ENCODE measurements around the gene SLFN11. TPM values are rescaled to one million over a fixed set of nuclear protein-coding genes. Genes with fewer than 3 reads are reported as not detected.

SLFN11 gene
- total RNA-seq, 1 experiment from 2014 or later = 7.5 TPM

GRCh38 chr17:35322749-35323148, 50.7 kb downstream of the SLFN11 start:
- no peaks in the 10 kb centered on the region for H3K9me3 ChIP-seq (ENCODE audit: low read length)
- no peak overlapping the region for H3K4me2 ChIP-seq (ENCODE audit: low read length)
- TF ChIP-seq EZH2phosphoT487 (IDR thresholded peaks at IDR 0.05; ENCODE audit: borderline replicate concordance, low read length) (no peak), CTCF (conservative IDR thresholded peaks at IDR 0.05; ENCODE audit: low read depth, low read length) (no peak), EZH2 (IDR thresholded peaks at IDR 0.05; ENCODE audit: low read length, unreplicated experiment) (no peak)
- BruUV-seq (replicated peaks) = no TSS peak
- no peak overlapping the region for H3K27ac ChIP-seq (ENCODE audit: low read length)
- H3K9me2 ChIP-seq (replicated peaks; ENCODE audit: low read length) = no peaks in the 10 kb centered on the region
- no peak overlapping the region for H3K9ac ChIP-seq (ENCODE audit: low read length)
- ChIA-PET POLR2A (ENCODE audit: unreplicated experiment) (no interaction called here), CTCF (interaction anchor here (0.7 kb wide), 1 partner anchor 216 kb away, joined by 4 read pairs; no protein-coding TSS in a partner anchor)
- no peaks in the 10 kb centered on the region for H3F3A ChIP-seq (ENCODE audit: low read length, unreplicated experiment)
- peaks cover 3% of the 10 kb centered on the region; the same call in 1 of the 2 replicates for H3K27me3 ChIP-seq (ENCODE audit: low read length)
- no peaks in the 10 kb centered on the region for H4K20me1 ChIP-seq (ENCODE audit: low read length)
- no peak for DNase-seq
- no peak overlapping the region for H3K4me3 ChIP-seq (ENCODE audit: low read length)
- no peaks in the 10 kb centered on the region for H3K79me2 ChIP-seq (ENCODE audit: low read length)
- no peaks in the 10 kb centered on the region for H3K4me1 ChIP-seq (ENCODE audit: insufficient read depth, low read length)
- no peak overlapping the region for H2AFZ ChIP-seq (ENCODE audit: low read length)
- no peaks in the 10 kb centered on the region for H3K36me3 ChIP-seq (ENCODE audit: low read depth, low read length)
- intact Hi-C loops (cut with micrococcal nuclease) = no loop called here
- no peak for ATAC-seq

GRCh38 chr17:35315971-35316370, 57.5 kb downstream of the SLFN11 start:
- Histone ChIP-seq H3K27ac (ENCODE audit: low read length) (no peak overlapping the region), H3K79me2 (ENCODE audit: low read length) (no peaks in the 10 kb centered on the region), H3K36me3 (ENCODE audit: low read depth, low read length) (no peaks in the 10 kb centered on the region), H3K9me2 (replicated peaks; ENCODE audit: low read length) (no peaks in the 10 kb centered on the region), H3F3A (ENCODE audit: low read length, unreplicated experiment) (no peaks in the 10 kb centered on the region), H3K4me3 (ENCODE audit: low read length) (no peak overlapping the region), H3K27me3 (ENCODE audit: low read length) (no peaks in the 10 kb centered on the region), H3K9me3 (ENCODE audit: low read length) (no peaks in the 10 kb centered on the region), H3K9ac (ENCODE audit: low read length) (no peak overlapping the region), H2AFZ (ENCODE audit: low read length) (no peak overlapping the region), H4K20me1 (ENCODE audit: low read length) (no peaks in the 10 kb centered on the region), H3K4me2 (ENCODE audit: low read length) (peak overlapping the region; percentile 28; the same call in 1 of the 2 replicates), H3K4me1 (ENCODE audit: insufficient read depth, low read length) (peaks cover 17% of the 10 kb centered on the region; the same call in 1 of the 2 replicates)
- TF ChIP-seq CTCF (conservative IDR thresholded peaks at IDR 0.05; ENCODE audit: low read depth, low read length) (no peak), EZH2 (IDR thresholded peaks at IDR 0.05; ENCODE audit: low read length, unreplicated experiment) (no peak), EZH2phosphoT487 (IDR thresholded peaks at IDR 0.05; ENCODE audit: borderline replicate concordance, low read length) (no peak)
- BruUV-seq (replicated peaks) = no TSS peak
- ChIA-PET POLR2A (ENCODE audit: unreplicated experiment) (no interaction called here), CTCF (no interaction called here)
- intact Hi-C loops (cut with micrococcal nuclease) = loop anchor here (10.0 kb wide), 1 partner anchor 61 kb away; no protein-coding TSS in a partner anchor
- DNase-seq (no peak), ATAC-seq (no peak)

- H3K4me3 ChIP-seq (ENCODE audit: low read length) = no peak overlapping the region
- H2AFZ ChIP-seq (ENCODE audit: low read length) = no peak overlapping the region
- H4K20me1 ChIP-seq (ENCODE audit: low read length) = no peaks in the 10 kb centered on the region
- ATAC-seq = peak; percentile 76
- intact Hi-C loops (cut with micrococcal nuclease) = loop anchor here (10.0 kb wide), 1 partner anchor 60 kb away; no protein-coding TSS in a partner anchor
- H3K4me2 ChIP-seq (ENCODE audit: low read length) = peak overlapping the region; percentile 28; the same call in 1 of the 2 replicates
- peak overlapping the region; percentile 63 for H3K27ac ChIP-seq (ENCODE audit: low read length)
- H3K27me3 ChIP-seq (ENCODE audit: low read length) = no peaks in the 10 kb centered on the region
- H3K9me2 ChIP-seq (replicated peaks; ENCODE audit: low read length) = no peaks in the 10 kb centered on the region
- POLR2A ChIA-PET (ENCODE audit: unreplicated experiment) = no interaction called here
- H3K4me1 ChIP-seq (ENCODE audit: insufficient read depth, low read length) = peaks cover 17% of the 10 kb centered on the region; the same call in 1 of the 2 replicates
- DNase-seq = peak; percentile 86
- H3K36me3 ChIP-seq (ENCODE audit: low read depth, low read length) = no peaks in the 10 kb centered on the region
- CTCF ChIA-PET = interaction anchor here (0.6 kb wide), 1 partner anchor 52 kb away, joined by 3 read pairs; no protein-coding TSS in a partner anchor
- no peaks in the 10 kb centered on the region for H3F3A ChIP-seq (ENCODE audit: low read length, unreplicated experiment)
- no peak for TF ChIP-seq EZH2phosphoT487 (IDR thresholded peaks at IDR 0.05; ENCODE audit: borderline replicate concordance, low read length)
- no peak for TF ChIP-seq EZH2 (IDR thresholded peaks at IDR 0.05; ENCODE audit: low read length, unreplicated experiment)
- TF ChIP-seq CTCF (conservative IDR thresholded peaks at IDR 0.05; ENCODE audit: low read depth, low read length) = no peak
- H3K9me3 ChIP-seq (ENCODE audit: low read length) = no peaks in the 10 kb centered on the region
- no peaks in the 10 kb centered on the region for H3K79me2 ChIP-seq (ENCODE audit: low read length)
- H3K9ac ChIP-seq (ENCODE audit: low read length) = no peak overlapping the region
- BruUV-seq (replicated peaks) = no TSS peak
Measured at GRCh38 chr17:35315283-35315682, 58.1 kb downstream of the SLFN11 start.
